Uterus (tissue), 4 donors: Measurements from ENCODE around the gene LGI1. TPM values are rescaled to one million over a fixed set of nuclear protein-coding genes. Genes with fewer than 3 reads are reported as not detected.

ENCODE experiments used
- DNase-seq, 2 donors: peaks; one replicate each; pipeline ENCODE4 v3.0.0-alpha.2; 2019 to 2020
- H3K27ac ChIP-seq, 2 donors: fragments of 200-600 bp; sonication (generic); 1 replicate in 1 of 2; 2 replicates in 1 of 2; pipeline ENCODE4 v1.5.1; 2016 to 2018
- H3K27me3 ChIP-seq, 2 donors: fragments of 200-600 bp; sonication (generic); one replicate each; pipeline ENCODE4 v1.5.1; 2018 to 2019; ENCODE audit warnings: control low read depth in 1 of 2
- H3K36me3 ChIP-seq, 2 donors: fragments of 200-600 bp; sonication (generic); one replicate each; pipeline ENCODE4 v1.5.1; 2019; ENCODE audit warnings: control low read depth in 1 of 2
- H3K4me1 ChIP-seq, 2 donors: fragments of 200-600 bp; sonication (generic); one replicate each; pipeline ENCODE4 v1.5.1; 2018 to 2019; ENCODE audit warnings: control low read depth in 1 of 2
- H3K4me3 ChIP-seq, 2 donors: fragments of 200-600 bp; sonication (generic); 1 replicate in 1 of 2; 2 replicates in 1 of 2; pipeline ENCODE4 v1.5.1; 2018 to 2019; ENCODE audit warnings: mild to moderate bottlenecking in 1 of 2
- H3K9me3 ChIP-seq, 2 donors: fragments of 200-600 bp; sonication (generic); one replicate each; pipeline ENCODE4 v1.5.1; 2019; ENCODE audit warnings: control low read depth in 1 of 2
- POLR2A ChIP-seq, 2 donors: fragments of 450-650 bp; IDR thresholded peaks; one replicate each; pipeline ENCODE4 v1.6.1; 2016; ENCODE audit warnings: antibody characterized with exemption in 2 of 2, mild to moderate bottlenecking in 1 of 2, moderate library complexity in 1 of 2
- intact Hi-C: fragments of 100-400 bp; cut with DNase I; formaldehyde crosslinking; loops from one replicate; pipeline ENCODE4 v1.15.1; 2023; ENCODE audit warnings: low total_unique reads
- total RNA-seq, 4 donors: library from RNA; depleted of rRNA in 3 of 4; stranded (reverse); fragments of >200 nt in 3 of 4; gene quantifications; one replicate each; pipeline versions ENCODE4 v1.1.0 to v1.2.4, GENCODE V29; 2014 to 2023
- TF ChIP-seq, protein P1 (sequence below), 4 experiments: fragments of 200-600 bp in 2 of 4; fragments of 450-650 bp in 2 of 4; sonication (generic) in 2 of 4; IDR thresholded peaks; one replicate each; pipeline ENCODE4 v1.5.1; 2016 to 2019; ENCODE audit warnings: antibody characterized with exemption in 4 of 4, mild to moderate bottlenecking in 2 of 4, moderate library complexity in 1 of 4
- donor health status: DM: yes; HTN: yes; CAD: no.

LGI1 gene
- total RNA-seq, 4 donors from 2014 or later: 1.4 TPM; not detected in 3

DNA sequence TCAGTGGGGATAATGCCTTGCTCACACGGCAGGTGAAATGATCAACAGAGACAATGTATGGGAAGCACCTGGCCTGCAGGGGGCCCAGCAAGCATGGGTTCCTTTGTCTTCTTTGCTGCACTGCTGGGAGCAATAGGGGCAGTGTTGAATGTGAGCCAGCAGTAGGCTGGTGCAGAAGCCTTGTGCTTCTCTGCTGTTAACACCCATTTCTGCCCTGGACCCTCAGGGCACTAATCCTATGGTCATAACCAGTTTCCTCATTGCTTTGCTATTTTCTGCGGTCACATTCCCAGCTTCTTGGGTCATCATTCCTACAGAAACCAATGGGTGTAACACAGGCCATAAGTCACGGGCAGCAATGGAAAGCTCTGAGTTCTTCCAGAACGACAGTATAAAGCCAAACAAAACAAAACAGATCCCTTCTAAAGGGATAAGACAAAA is 10.9 kb upstream of the LGI1 start:
- intact Hi-C loops: no loop called here
- Histone ChIP-seq H3K36me3 (no peaks in the 10 kb centered on the region), H3K9me3 (no peaks in the 10 kb centered on the region), H3K27ac (no peak overlapping the region), H3K4me1 (no peaks in the 10 kb centered on the region), H3K27me3 (no peaks in the 10 kb centered on the region), H3K4me3 (no peak overlapping the region)
- TF ChIP-seq, protein P1, sequence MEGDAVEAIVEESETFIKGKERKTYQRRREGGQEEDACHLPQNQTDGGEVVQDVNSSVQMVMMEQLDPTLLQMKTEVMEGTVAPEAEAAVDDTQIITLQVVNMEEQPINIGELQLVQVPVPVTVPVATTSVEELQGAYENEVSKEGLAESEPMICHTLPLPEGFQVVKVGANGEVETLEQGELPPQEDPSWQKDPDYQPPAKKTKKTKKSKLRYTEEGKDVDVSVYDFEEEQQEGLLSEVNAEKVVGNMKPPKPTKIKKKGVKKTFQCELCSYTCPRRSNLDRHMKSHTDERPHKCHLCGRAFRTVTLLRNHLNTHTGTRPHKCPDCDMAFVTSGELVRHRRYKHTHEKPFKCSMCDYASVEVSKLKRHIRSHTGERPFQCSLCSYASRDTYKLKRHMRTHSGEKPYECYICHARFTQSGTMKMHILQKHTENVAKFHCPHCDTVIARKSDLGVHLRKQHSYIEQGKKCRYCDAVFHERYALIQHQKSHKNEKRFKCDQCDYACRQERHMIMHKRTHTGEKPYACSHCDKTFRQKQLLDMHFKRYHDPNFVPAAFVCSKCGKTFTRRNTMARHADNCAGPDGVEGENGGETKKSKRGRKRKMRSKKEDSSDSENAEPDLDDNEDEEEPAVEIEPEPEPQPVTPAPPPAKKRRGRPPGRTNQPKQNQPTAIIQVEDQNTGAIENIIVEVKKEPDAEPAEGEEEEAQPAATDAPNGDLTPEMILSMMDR (IDR thresholded peaks at IDR 0.05): no peak
- no peak for TF ChIP-seq POLR2A (IDR thresholded peaks at IDR 0.05)
- no peak for DNase-seq

DNA sequence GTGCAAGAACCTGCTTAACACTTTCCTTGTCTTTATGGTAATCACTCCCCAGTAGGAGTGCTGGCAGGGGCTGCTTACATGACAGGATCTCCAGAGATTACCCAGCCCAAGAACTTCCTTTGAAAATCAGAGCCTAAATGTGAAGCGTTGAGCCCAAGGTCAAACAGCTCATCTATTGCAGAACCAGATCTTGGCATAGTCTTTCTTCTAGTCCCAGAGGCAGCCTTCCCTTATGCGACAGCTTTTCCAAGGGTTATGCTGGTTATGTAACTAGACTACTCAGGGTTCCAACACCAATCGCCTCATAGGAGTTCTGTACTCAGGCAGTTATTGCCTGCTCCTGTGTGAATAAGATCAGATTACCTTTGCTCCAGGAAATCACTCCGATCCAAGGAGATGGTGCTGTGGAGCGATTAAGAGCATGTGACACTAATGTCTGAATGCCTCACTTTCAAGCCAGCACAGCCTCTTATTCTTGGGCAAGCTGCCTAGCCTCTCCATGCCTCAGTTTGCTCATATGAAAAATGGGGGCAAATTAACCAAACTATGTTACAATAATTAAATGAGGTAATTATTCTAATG is 8.4 kb upstream of the LGI1 start:
- Histone ChIP-seq H3K36me3 (no peaks in the 10 kb centered on the region), H3K9me3 (no peaks in the 10 kb centered on the region), H3K27me3 (no peaks in the 10 kb centered on the region), H3K27ac (no peak overlapping the region), H3K4me3 (no peak overlapping the region), H3K4me1 (no peaks in the 10 kb centered on the region)
- TF ChIP-seq POLR2A (IDR thresholded peaks at IDR 0.05): no peak
- TF ChIP-seq, protein P1 (IDR thresholded peaks at IDR 0.05): no peak
- DNase-seq: no peak
- intact Hi-C loops: no loop called here

DNA sequence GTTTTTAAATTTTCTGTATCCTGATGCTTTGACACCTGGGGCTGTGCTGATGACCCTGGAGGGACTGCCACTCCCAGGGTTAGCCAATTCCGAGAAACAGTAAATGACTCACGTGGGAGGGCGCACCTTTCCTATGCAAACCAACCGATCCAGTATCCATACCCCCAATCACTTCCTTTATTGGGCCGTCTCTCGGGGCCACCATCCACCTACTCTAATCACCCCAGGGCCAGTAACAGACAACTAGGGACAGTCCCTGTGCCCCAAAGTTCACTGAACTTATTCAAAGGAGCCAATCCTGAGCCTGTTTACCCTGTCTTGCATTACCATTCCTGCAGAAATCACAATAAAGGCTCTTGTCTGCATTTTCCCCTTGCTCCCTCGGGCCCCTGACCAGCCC is 6.6 kb upstream of the LGI1 start:
- Histone ChIP-seq H3K36me3 (no peaks in the 10 kb centered on the region), H3K4me1 (no peaks in the 10 kb centered on the region), H3K9me3 (no peaks in the 10 kb centered on the region), H3K27ac (no peak overlapping the region), H3K4me3 (no peak overlapping the region), H3K27me3 (no peaks in the 10 kb centered on the region)
- TF ChIP-seq, protein P1 (IDR thresholded peaks at IDR 0.05): no peak
- no peak for TF ChIP-seq POLR2A (IDR thresholded peaks at IDR 0.05)
- intact Hi-C loops: no loop called here
- DNase-seq: no peak

DNA sequence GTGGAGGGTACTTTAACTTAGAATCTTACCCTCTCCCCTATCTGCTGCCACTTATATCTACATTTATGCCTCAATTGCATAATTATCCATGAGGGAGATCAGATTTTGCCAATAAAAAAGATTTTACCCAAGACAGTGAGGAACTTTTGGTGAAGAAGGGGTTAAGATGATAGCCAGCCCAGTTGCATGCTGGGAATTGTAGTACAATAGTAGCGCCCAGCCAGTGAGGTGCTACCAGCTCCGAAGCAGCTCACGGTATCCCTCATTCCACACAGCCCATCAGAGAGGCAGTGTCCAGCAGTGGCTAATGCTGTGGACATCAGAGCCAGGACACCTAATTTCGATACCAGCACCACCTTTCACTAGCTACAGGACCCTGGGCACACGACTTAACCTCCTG is 5.9 kb upstream of the LGI1 start:
- Histone ChIP-seq H3K4me3 (no peak overlapping the region), H3K36me3 (no peaks in the 10 kb centered on the region), H3K4me1 (no peaks in the 10 kb centered on the region), H3K27ac (no peak overlapping the region), H3K27me3 (no peaks in the 10 kb centered on the region), H3K9me3 (no peaks in the 10 kb centered on the region)
- TF ChIP-seq, protein P1 (IDR thresholded peaks at IDR 0.05): no peak
- no peak for TF ChIP-seq POLR2A (IDR thresholded peaks at IDR 0.05)
- DNase-seq: no peak
- intact Hi-C loops: no loop called here

DNA sequence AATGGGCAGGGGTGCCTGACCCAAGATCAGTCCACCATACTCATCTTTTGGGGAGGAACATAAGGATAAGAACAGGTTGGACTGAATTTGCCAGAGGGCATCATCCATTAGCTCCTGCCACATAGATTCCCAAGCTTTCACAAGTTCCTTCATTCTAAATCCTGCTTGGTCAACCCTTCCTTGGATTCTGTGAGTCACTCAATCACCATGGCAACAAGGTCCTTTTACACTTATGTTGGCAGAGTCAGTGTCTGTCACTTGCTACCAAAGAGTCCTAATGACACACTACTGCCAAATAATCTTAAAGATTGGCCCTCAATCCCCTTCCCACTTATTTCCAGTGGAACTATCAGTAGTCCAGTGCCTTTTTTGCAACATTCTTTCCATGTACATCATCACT is 5.0 kb upstream of the LGI1 start:
- TF ChIP-seq, protein P1 (IDR thresholded peaks at IDR 0.05): no peak
- TF ChIP-seq POLR2A (IDR thresholded peaks at IDR 0.05): no peak
- Histone ChIP-seq H3K9me3 (no peaks in the 10 kb centered on the region), H3K36me3 (no peaks in the 10 kb centered on the region), H3K27ac (no peak overlapping the region), H3K4me3 (no peak overlapping the region), H3K27me3 (no peaks in the 10 kb centered on the region), H3K4me1 (no peaks in the 10 kb centered on the region)
- no peak for DNase-seq
- intact Hi-C loops: no loop called here
